NCI-H2107 treated with DMSO at 0.1 percent for 48 hours (cell line): ENCODE data around the gene VOPP1.
"Not testable (repeated sequence)": the region's sequence is repeated elsewhere in the genome, so short reads cannot be mapped to it uniquely, and the experiment has no call there.

Source experiments
- DNase-seq: peaks from one replicate; lab custom pipeline; 2025; ENCODE audit not compliant: unreplicated experiment; lab: John Stamatoyannopoulos, UW

Gene VOPP1

GRCh38 chr7:55512635-55513191, 59.6 kb downstream of the VOPP1 start:
- DNase-seq = peak; percentile 72

DNA sequence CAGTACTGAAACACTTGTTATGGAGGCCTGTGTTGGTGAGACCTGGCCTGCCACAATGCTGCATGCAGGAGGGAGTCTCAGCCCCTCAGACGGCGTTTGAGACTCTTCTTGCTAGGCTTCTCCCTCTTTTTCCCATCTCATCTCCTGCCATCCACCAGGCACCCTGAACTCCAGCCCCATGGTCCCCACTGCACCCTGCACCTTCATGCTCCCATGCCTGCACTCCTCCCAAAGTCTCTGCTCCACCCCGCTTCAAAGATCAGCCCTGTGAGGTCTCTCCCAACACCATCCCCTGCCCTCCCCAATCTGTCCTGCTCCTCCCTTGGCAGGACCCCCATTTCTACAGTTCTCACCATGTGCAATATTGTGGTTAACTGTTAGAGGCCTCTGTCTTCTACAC, 61.7 kb downstream of the VOPP1 start:
- no peak for DNase-seq

- DNase-seq = not testable (repeated sequence)
Measured at GRCh38 chr7:55510206-55510605, 62.1 kb downstream of the VOPP1 start.

GRCh38 chr7:55509322-55509721, 63.0 kb downstream of the VOPP1 start:
- DNase-seq = no peak

- no peak for DNase-seq
Measured at GRCh38 chr7:55508221-55509011, 63.9 kb downstream of the VOPP1 start.

- no peak for DNase-seq
Measured at GRCh38 chr7:55507743-55508142, 64.6 kb downstream of the VOPP1 start.

GRCh38 chr7:55504967-55505658, 67.2 kb downstream of the VOPP1 start:
- no peak for DNase-seq

DNA sequence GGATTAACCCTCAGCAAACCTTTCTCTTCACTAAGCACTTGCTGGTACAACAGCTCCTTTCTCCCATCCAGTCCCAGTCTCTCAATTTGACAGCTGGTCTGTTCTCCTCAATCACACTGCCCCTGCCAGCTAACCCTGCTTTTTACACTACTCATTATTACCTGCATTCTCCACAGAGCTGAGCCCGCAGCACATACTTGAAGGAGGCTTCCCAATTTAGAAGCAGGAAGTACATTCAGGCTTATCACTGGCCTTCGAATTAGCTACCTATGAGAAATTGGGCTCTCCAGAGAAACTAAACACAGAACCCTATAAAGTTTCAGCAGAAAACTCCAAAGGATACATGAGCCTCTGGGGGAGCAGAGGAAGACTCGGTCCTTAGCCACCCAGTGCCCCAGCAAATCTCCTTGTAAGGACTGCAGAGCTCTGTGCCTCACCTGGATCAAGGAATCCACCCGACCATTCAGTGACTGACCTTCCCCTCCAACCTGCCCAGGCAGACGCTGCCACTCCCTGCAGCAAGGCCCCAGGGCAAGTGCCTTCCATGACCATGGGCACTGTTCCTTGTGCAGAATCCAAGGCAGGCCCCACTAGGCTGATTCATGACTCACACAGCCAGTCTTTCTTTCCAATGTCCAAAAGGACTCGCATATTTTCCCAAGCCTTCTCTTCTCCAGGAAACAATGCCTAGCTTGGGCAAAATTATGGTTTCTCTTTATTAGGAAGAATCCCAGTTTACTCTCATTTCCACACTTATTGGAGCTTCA, 68.0 kb downstream of the VOPP1 start:
- DNase-seq = peak; percentile 84

DNA sequence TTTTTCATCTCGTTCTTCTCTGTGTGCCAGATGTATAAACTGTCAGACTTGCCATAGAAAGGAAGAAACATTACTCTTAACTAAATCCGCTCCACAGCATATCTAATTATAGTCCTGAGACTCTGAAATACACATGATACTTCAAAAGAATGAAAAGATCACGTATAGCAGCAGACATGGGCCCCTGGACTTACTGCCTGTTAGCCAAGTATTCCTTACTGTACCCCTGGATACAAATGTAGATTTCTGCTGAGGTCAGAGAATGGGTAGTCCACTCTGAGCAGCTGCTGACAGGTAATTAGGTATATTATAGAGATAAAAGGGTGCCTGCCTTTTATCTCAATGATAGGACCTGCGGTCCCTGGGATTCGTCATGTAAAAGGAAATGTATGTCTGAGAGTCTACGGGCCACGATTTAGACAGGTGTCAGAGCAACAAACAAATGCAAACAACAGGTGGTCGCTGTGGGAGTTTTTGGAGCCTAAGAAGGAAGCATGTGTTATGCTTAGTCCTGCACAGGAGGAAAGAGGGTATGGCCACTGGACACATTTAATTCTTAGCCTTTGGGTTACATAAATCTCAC, 69.4 kb downstream of the VOPP1 start:
- DNase-seq = peak; percentile 90

GRCh38 chr7:55502124-55502857, 70.0 kb downstream of the VOPP1 start:
- DNase-seq = peak; percentile 89

DNA sequence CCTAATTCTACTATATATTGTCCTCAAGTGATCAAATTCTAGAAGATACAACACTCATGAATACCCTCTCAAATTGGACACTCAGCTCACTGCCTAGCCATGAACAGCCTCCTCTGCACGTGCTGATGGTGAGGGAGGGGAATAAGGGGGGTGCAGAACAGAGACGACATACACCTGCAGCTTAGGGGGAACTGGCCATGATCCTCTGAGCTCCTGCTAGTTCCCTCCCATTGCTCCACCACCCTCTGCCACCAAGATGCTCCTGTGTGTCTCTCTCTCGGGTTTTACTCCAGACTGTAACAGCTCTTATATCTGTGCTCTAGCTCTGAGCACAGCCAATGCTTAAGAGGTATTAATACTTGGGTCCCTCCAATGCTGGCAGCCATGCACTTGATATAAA, 70.7 kb downstream of the VOPP1 start:
- no peak for DNase-seq

DNA sequence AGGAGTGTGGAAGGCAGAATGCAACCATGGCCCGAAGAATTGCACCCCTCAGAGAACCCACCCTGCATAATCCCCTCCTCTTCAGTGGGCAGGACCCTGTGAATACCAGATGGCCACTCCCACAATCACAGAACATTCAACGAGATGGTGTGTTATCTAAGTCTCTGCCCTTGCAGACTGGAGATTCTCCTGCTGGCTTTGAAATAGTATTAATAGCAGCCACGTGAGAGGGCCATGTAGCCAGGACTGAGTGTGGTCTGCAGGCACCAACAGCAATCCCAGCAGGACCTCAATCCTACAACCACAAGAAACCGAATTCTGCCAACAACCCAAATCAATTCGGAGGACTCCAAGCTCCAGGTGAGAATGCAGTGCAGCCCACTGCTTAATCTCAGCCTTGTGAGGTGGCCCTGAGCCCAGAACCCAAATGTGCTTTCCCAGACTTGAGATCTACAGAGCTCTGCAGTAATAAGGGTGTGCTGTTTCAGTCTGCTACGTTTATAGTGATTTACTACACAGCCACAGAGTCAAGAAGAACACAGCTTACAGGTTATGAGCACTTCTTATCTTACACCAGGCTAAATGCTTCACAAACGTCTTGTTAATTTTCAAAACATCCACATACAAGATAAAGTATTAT, 72.1 kb downstream of the VOPP1 start:
- DNase-seq = no peak

DNA sequence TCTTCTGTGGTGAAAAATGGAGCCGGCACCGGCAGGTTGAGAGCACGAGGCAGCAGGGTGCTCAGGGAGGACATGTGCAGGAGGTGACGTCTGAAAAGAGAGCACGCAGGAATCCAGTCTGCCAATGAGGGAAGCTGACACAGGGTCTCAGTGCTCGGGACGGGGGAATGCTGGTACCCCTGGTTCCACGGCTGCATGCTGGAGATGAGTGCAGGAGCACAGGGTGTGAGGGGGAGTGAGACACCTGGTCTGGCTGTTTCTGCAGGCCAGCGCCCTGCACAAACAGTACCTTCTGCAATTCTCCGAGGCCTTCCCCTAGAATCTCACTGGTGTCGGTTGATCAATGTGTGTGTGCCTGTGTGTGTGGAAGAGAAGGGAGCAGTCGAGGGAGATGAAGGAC, 72.7 kb downstream of the VOPP1 start:
- DNase-seq = no peak

GRCh38 chr7:55498770-55499169, 73.5 kb downstream of the VOPP1 start:
- DNase-seq = no peak

GRCh38 chr7:55498142-55498541, 74.2 kb downstream of the VOPP1 start:
- DNase-seq = no peak

GRCh38 chr7:55497521-55497920, 74.8 kb downstream of the VOPP1 start:
- no peak for DNase-seq

GRCh38 chr7:55496906-55497305, 75.4 kb downstream of the VOPP1 start:
- no peak for DNase-seq

- DNase-seq = no peak
Measured at GRCh38 chr7:55494951-55495350, 77.4 kb downstream of the VOPP1 start.

- no peak for DNase-seq
Measured at GRCh38 chr7:55493408-55493807, 78.9 kb downstream of the VOPP1 start.

DNA sequence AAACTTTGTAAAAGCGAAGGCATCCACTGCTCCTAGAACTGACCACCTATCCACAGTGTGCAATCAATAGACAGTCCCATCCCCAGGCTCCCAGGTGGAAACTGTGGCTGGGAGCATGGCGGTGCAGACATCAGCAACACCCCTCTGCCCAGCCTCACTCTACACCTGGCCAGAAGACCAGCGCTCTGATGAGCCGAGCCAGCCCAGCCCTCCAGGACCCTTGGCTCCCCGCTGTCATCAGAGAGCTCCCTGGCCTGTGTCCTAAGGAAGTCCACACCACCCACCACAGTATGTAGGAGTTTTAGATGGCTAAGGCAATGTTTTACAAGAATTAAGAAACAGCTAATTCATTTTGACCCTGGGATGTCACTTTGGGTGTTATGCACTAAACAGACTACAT, 81.0 kb downstream of the VOPP1 start:
- no peak for DNase-seq
